HG02943 (cell line): Measurements from ENCODE around the gene RAI14.
"Not testable (repeated sequence)": the region's sequence is repeated elsewhere in the genome, so short reads cannot be mapped to it uniquely, and the experiment has no call there.

ENCODE experiments used
- ATAC-seq: cut with Tn5 transposase; IDR thresholded peaks from one replicate; pipeline ENCODE4 v1.9.1; 2021; ENCODE audit warnings: mild to moderate bottlenecking, low read depth, moderate library complexity; ENCODE audit not compliant: unreplicated experiment

The RAI14 gene

GRCh38 chr5:34756781-34757624 is 100.9 kb downstream of the RAI14 start:
- no peak for ATAC-seq

- no peak for ATAC-seq
Observed at GRCh38 chr5:34758514-34758913, 102.4 kb downstream of the RAI14 start.

- not testable (repeated sequence) for ATAC-seq
Observed at GRCh38 chr5:34759213-34759612, 103.1 kb downstream of the RAI14 start.

- no peak for ATAC-seq
Observed at GRCh38 chr5:34765662-34766061, 109.5 kb downstream of the RAI14 start.

- ATAC-seq, result no peak
Observed at GRCh38 chr5:34767180-34767579, 111.1 kb downstream of the RAI14 start.

GRCh38 chr5:34770486-34770885 is 114.4 kb downstream of the RAI14 start:
- ATAC-seq, result no peak

- ATAC-seq, result no peak
Observed at GRCh38 chr5:34771076-34771475, 114.9 kb downstream of the RAI14 start.

- ATAC-seq, result no peak
Observed at GRCh38 chr5:34772267-34773098, 116.4 kb downstream of the RAI14 start.

GRCh38 chr5:34774139-34774538 is 118.0 kb downstream of the RAI14 start:
- no peak for ATAC-seq

- ATAC-seq, result not testable (repeated sequence)
Observed at GRCh38 chr5:34774678-34775077, 118.5 kb downstream of the RAI14 start.

GRCh38 chr5:34775886-34776285 is 119.8 kb downstream of the RAI14 start:
- ATAC-seq, result no peak

GRCh38 chr5:34778091-34778850 is 122.1 kb downstream of the RAI14 start:
- ATAC-seq, result no peak

- ATAC-seq, result not testable (repeated sequence)
Observed at GRCh38 chr5:34783892-34784291, 127.8 kb downstream of the RAI14 start.

- no peak for ATAC-seq
Observed at GRCh38 chr5:34787035-34787434, 130.9 kb downstream of the RAI14 start.

- ATAC-seq, result no peak
Observed at GRCh38 chr5:34789021-34789531, 132.9 kb downstream of the RAI14 start.

GRCh38 chr5:34789639-34790038 is 133.5 kb downstream of the RAI14 start:
- no peak for ATAC-seq

GRCh38 chr5:34790069-34790468 is 133.9 kb downstream of the RAI14 start:
- no peak for ATAC-seq

GRCh38 chr5:34791761-34792244 is 135.7 kb downstream of the RAI14 start:
- no peak for ATAC-seq

- no peak for ATAC-seq
Observed at GRCh38 chr5:34802834-34803563, 146.9 kb downstream of the RAI14 start.
